ENCODE measurements around the gene STXBP5. TPM values are rescaled to one million over a fixed set of nuclear protein-coding genes. Genes with fewer than 3 reads are reported as not detected.

STXBP5 gene
- total and polyA plus RNA-seq, 9 of the 15 experiments (the other 6 are each of a cell fraction or from before 2014, with no cell fraction given), result 23.3 to 172 (median 71.5) TPM

DNA sequence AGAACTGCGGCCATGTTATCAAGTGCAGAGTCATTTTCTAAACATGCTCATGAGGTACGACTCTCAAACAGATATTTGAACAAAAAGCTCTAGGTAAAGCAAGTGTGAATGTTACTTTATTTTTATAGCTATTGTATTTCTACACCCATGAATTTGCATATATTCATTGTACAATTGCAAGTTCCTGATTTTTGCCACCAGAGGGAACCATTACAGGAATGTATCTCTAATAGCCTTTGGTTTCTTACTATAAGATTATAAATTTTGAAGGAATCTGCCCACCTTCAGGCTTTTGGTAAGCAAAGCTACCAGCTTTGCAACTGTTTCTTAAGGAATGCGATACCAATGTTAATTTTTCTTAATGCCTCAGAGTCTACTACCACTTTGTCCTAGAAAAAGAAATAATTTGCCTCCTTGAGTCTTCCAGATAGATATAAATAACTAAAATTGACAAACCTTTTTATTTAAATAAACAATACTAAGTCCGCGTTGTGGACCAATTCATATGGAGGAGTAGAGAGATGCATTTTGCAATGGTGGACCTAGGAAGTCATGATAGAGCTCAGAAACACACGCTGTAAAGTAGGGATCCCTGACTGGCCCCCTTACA lies 178.8 kb downstream of the STXBP5 start:
- intact Hi-C loops (cut with micrococcal nuclease) (no loop called here), in situ Hi-C loops (cut with MboI) (no loop called here)
- 98% methylated on average over 6 of the region's 6 CpGs for WGBS (ENCODE audit: insufficient coverage, low coverage, missing lambda C conversion rate)
- H3K9me1 ChIP-seq (ENCODE audit: control insufficient read depth, insufficient read depth, low read length), result no peaks in the 10 kb centered on the region
- POLR2A ChIA-PET, result interaction anchor here (0.7 kb wide), 1 partner anchor 263 kb away, joined by 3 read pairs; no protein-coding TSS in a partner anchor
- H3K27me3 ChIP-seq (ENCODE audit: control insufficient read depth in 2 of 2, insufficient read depth in 2 of 2, low read length in 2 of 2), result no peaks in the 10 kb centered on the region
- H4K20me1 ChIP-seq (replicated peaks; ENCODE audit: control insufficient read depth, insufficient read depth, low read length), result no peaks in the 10 kb centered on the region
- BruUV-seq (replicated peaks), result no TSS peak
- no peak overlapping the region for H3K27ac ChIP-seq (ENCODE audit: extremely low read depth, low read depth, low read length)
- no peaks in the 10 kb centered on the region for H3K9me3 ChIP-seq (replicated peaks; ENCODE audit: control insufficient read depth, insufficient read depth, low read depth, low read length)
- no peaks in the 10 kb centered on the region for H3K79me2 ChIP-seq (ENCODE audit: control insufficient read depth, insufficient read depth, low read length)
- H3K36me3 ChIP-seq (ENCODE audit: control insufficient read depth, insufficient read depth, low read length), result peaks cover 93% of the 10 kb centered on the region
- FAIRE-seq (peak; percentile 26), DNase-seq (ENCODE audit: extremely low read depth in 1 of 4, low spot score in 3 of 4) (peak; percentile 26 to 38 (median 30)), ATAC-seq (peak; percentile 74)
- CTCF ChIA-PET (ENCODE audit: low intra/inter-chr PET ratio), result no interaction called here
- no peak overlapping the region for H3K4me3 ChIP-seq
- no peak overlapping the region for H3K4me2 ChIP-seq (ENCODE audit: insufficient read depth, low read length)
- H3K9ac ChIP-seq (ENCODE audit: insufficient read depth in 1 of 2, low read depth in 2 of 2, low read length in 2 of 2), result no peak overlapping the region
- H3K4me1 ChIP-seq (replicated peaks in 1 of 2; ENCODE audit: control insufficient read depth in 2 of 2, insufficient read depth in 2 of 2, low read length in 2 of 2), result no peaks in the 10 kb centered on the region
- H2AFZ ChIP-seq (ENCODE audit: low read depth, low read length), result no peak overlapping the region
- no peak for TF ChIP-seq ZFP1 (CRISPR knock-in tag; IDR thresholded peaks at IDR 0.05)
- TF ChIP-seq, protein P1, sequence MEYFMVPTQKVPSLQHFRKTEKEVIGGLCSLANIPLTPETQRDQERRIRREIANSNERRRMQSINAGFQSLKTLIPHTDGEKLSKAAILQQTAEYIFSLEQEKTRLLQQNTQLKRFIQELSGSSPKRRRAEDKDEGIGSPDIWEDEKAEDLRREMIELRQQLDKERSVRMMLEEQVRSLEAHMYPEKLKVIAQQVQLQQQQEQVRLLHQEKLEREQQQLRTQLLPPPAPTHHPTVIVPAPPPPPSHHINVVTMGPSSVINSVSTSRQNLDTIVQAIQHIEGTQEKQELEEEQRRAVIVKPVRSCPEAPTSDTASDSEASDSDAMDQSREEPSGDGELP (CRISPR knock-in tag; IDR thresholded peaks at IDR 0.05; ENCODE audit: borderline replicate concordance), result no peak
- TF ChIP-seq, protein P2, sequence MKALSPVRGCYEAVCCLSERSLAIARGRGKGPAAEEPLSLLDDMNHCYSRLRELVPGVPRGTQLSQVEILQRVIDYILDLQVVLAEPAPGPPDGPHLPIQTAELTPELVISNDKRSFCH (CRISPR knock-in tag; IDR thresholded peaks at IDR 0.05), result no peak
- TF ChIP-seq, protein P2 (tag; IDR thresholded peaks at IDR 0.05), result no peak
- no peak for TF ChIP-seq ZNF589 (CRISPR knock-in tag; IDR thresholded peaks at IDR 0.05; ENCODE audit: low read depth)
- TF ChIP-seq, protein P3, sequence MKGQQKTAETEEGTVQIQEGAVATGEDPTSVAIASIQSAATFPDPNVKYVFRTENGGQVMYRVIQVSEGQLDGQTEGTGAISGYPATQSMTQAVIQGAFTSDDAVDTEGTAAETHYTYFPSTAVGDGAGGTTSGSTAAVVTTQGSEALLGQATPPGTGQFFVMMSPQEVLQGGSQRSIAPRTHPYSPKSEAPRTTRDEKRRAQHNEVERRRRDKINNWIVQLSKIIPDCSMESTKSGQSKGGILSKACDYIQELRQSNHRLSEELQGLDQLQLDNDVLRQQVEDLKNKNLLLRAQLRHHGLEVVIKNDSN (CRISPR knock-in tag; IDR thresholded peaks at IDR 0.05), result no peak
- 0 out of 2 replicates have a peak, but pooled peaks have one; percentile 8 for TF ChIP-seq SMC3 (conservative IDR thresholded peaks at IDR 0.05; ENCODE audit: insufficient read depth, low read depth, low read length)
- TF ChIP-seq, protein P4, sequence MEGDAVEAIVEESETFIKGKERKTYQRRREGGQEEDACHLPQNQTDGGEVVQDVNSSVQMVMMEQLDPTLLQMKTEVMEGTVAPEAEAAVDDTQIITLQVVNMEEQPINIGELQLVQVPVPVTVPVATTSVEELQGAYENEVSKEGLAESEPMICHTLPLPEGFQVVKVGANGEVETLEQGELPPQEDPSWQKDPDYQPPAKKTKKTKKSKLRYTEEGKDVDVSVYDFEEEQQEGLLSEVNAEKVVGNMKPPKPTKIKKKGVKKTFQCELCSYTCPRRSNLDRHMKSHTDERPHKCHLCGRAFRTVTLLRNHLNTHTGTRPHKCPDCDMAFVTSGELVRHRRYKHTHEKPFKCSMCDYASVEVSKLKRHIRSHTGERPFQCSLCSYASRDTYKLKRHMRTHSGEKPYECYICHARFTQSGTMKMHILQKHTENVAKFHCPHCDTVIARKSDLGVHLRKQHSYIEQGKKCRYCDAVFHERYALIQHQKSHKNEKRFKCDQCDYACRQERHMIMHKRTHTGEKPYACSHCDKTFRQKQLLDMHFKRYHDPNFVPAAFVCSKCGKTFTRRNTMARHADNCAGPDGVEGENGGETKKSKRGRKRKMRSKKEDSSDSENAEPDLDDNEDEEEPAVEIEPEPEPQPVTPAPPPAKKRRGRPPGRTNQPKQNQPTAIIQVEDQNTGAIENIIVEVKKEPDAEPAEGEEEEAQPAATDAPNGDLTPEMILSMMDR (IDR thresholded peaks at IDR 0.05 in 2 of 3, conservative IDR thresholded peaks at IDR 0.05 in 1 of 3; ENCODE audit: insufficient read depth in 2 of 3, low read depth in 1 of 3, low read length in 3 of 3), result peak in 2 of 3 experiments; percentile 50 to 58; a peak in 4 of 6 replicates
- TF ChIP-seq RAD21 (CRISPR knock-in tag; conservative IDR thresholded peaks at IDR 0.05 in 1 of 2, IDR thresholded peaks at IDR 0.05 in 1 of 2), result peak; percentile 16 to 41; a peak in 2 of 4 replicates
- TF ChIP-seq TEAD4 (IDR thresholded peaks at IDR 0.05; ENCODE audit: low read length), result peak; percentile 19; the same call in 1 of the 2 replicates
- no peak for TF ChIP-seq TEAD4 (CRISPR knock-in tag; IDR thresholded peaks at IDR 0.05; ENCODE audit: borderline replicate concordance)
- TF ChIP-seq ZNF263 (CRISPR knock-in tag; IDR thresholded peaks at IDR 0.05; ENCODE audit: borderline replicate concordance), result no peak
- no peak for TF ChIP-seq POLR2AphosphoS5 (IDR thresholded peaks at IDR 0.05; ENCODE audit: control insufficient read depth, insufficient read depth, low read depth, low read length)
- TF ChIP-seq SIRT6 (IDR thresholded peaks at IDR 0.05; ENCODE audit: low read depth, low read length), result no peak
- no peak for TF ChIP-seq ZNF253 (CRISPR knock-in tag; conservative IDR thresholded peaks at IDR 0.05)
- no peak for TF ChIP-seq BMI1 (IDR thresholded peaks at IDR 0.05; ENCODE audit: low read length)
- TF ChIP-seq HOXB6 (CRISPR knock-in tag; IDR thresholded peaks at IDR 0.05; ENCODE audit: borderline replicate concordance), result no peak

Measured in K562 (cell line).